SK-N-SH treated with all-trans-retinoic acid at 6 μM for 48 hours (cell line): ENCODE results near the gene GTF2H4.

ENCODE experiments used
- ATAC-seq: fragments of 200-7000 bp; cut with Tn5 transposase; 3 replicates; pipeline ENCODE4 v1.9.1; 2020; ENCODE audit warnings: mild to moderate bottlenecking, moderate library complexity
- CREB5 ChIP-seq: fragments of 250-450 bp; sonication (Bioruptor Pico); IDR thresholded peaks from 2 replicates; pipeline ENCODE4 v1.5.1; 2020; ENCODE audit warnings: low read depth, mild to moderate bottlenecking, moderate library complexity
- CSDC2 ChIP-seq: fragments of 250-450 bp; sonication (Bioruptor Pico); IDR thresholded peaks from 2 replicates; pipeline ENCODE4 v1.5.0; 2020; ENCODE audit warnings: mild to moderate bottlenecking, moderate library complexity
- GLIS3 ChIP-seq: fragments of 250-450 bp; sonication (Bioruptor Pico); IDR thresholded peaks from 2 replicates; pipeline ENCODE4 v1.5.0; 2020; ENCODE audit warnings: mild to moderate bottlenecking, moderate library complexity
- ISL1 ChIP-seq: fragments of 250-450 bp; sonication (Bioruptor Pico); IDR thresholded peaks from 2 replicates; pipeline ENCODE4 v2.1.2; 2022; ENCODE audit warnings: mild to moderate bottlenecking, moderate library complexity
- RARB ChIP-seq: fragments of 250-450 bp; sonication (Bioruptor Pico); IDR thresholded peaks from 2 replicates; pipeline ENCODE4 v1.8.0; 2021; ENCODE audit warnings: mild to moderate bottlenecking, moderate library complexity
- TOX ChIP-seq: fragments of 250-450 bp; sonication (Bioruptor Pico); IDR thresholded peaks from 2 replicates; pipeline ENCODE4 v1.8.0; 2021; ENCODE audit warnings: mild to moderate bottlenecking, moderate library complexity, borderline replicate concordance
- ZFP3 ChIP-seq: fragments of 250-450 bp; sonication (Bioruptor Pico); IDR thresholded peaks from 2 replicates; pipeline ENCODE4 v1.5.0; 2020; ENCODE audit warnings: mild to moderate bottlenecking, moderate library complexity
- ZFP30 ChIP-seq: fragments of 450-650 bp; formaldehyde crosslinking; IDR thresholded peaks from 2 replicates; pipeline ENCODE4 v1.5.0; 2022; ENCODE audit warnings: mild to moderate bottlenecking, moderate library complexity
- ZNF565 ChIP-seq: fragments of 450-650 bp; formaldehyde crosslinking; conservative IDR thresholded peaks from 2 replicates; pipeline ENCODE4 v1.5.0; 2020; ENCODE audit warnings: low read depth, mild to moderate bottlenecking, moderate library complexity
- ZNF70 ChIP-seq: fragments of 450-650 bp; formaldehyde crosslinking; IDR thresholded peaks from 2 replicates; pipeline ENCODE4 v1.5.0; 2020; ENCODE audit warnings: mild to moderate bottlenecking, moderate library complexity
- ZNF8 ChIP-seq: fragments of 450-650 bp; formaldehyde crosslinking; IDR thresholded peaks from 2 replicates; pipeline ENCODE4 v1.5.0; 2020; ENCODE audit warnings: mild to moderate bottlenecking, moderate library complexity
- TF ChIP-seq, protein P1 (sequence below): fragments of 250-450 bp; sonication (Bioruptor Pico); IDR thresholded peaks from 2 replicates; pipeline ENCODE4 v1.5.0; 2020; ENCODE audit warnings: mild to moderate bottlenecking, moderate library complexity
- TF ChIP-seq, protein P2 (sequence below): fragments of 250-450 bp; sonication (Bioruptor Pico); IDR thresholded peaks from 2 replicates; pipeline ENCODE4 v1.5.1; 2021; ENCODE audit warnings: mild to moderate bottlenecking, moderate library complexity
- TF ChIP-seq, protein P3 (sequence below): fragments of 250-450 bp; sonication (Bioruptor Pico); IDR thresholded peaks from 2 replicates; pipeline ENCODE4 v1.8.0; 2020; ENCODE audit warnings: mild to moderate bottlenecking, moderate library complexity, borderline replicate concordance

Gene GTF2H4

DNA sequence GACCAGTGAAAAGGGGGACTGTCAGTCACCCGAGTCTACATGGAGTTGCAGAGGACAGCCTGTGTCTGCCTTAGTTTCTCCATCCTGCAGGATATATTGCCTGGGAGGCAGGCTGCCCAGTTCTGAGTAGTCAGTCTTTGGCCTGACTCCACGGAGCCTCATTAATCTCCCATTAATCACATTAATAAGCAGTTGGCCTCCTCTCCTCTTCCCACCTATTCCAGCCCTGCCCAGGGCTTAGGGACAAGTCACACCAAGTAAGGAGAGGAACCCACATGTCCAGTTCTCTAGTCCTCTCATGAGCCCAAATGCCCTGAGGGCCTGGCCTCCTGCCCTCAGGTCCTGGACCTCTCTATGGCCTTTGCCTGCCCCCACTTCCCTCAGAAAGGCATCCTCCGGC lies 31.5 kb downstream of the GTF2H4 start:
- ATAC-seq: no peak
- TF ChIP-seq TOX (CRISPR knock-in tag): no peak
- no peak for TF ChIP-seq CSDC2 (CRISPR knock-in tag)
- TF ChIP-seq, all 23 proteins: peak for 0

- no peak for ATAC-seq
- TF ChIP-seq ZNF70 (CRISPR knock-in tag) (no peak), ZFP30 (CRISPR knock-in tag) (no peak), CSDC2 (CRISPR knock-in tag) (no peak), ISL1 (CRISPR knock-in tag) (no peak), GLIS3 (CRISPR knock-in tag) (no peak)
- TF ChIP-seq, protein P1, sequence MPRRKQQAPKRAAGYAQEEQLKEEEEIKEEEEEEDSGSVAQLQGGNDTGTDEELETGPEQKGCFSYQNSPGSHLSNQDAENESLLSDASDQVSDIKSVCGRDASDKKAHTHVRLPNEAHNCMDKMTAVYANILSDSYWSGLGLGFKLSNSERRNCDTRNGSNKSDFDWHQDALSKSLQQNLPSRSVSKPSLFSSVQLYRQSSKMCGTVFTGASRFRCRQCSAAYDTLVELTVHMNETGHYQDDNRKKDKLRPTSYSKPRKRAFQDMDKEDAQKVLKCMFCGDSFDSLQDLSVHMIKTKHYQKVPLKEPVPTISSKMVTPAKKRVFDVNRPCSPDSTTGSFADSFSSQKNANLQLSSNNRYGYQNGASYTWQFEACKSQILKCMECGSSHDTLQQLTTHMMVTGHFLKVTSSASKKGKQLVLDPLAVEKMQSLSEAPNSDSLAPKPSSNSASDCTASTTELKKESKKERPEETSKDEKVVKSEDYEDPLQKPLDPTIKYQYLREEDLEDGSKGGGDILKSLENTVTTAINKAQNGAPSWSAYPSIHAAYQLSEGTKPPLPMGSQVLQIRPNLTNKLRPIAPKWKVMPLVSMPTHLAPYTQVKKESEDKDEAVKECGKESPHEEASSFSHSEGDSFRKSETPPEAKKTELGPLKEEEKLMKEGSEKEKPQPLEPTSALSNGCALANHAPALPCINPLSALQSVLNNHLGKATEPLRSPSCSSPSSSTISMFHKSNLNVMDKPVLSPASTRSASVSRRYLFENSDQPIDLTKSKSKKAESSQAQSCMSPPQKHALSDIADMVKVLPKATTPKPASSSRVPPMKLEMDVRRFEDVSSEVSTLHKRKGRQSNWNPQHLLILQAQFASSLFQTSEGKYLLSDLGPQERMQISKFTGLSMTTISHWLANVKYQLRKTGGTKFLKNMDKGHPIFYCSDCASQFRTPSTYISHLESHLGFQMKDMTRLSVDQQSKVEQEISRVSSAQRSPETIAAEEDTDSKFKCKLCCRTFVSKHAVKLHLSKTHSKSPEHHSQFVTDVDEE: no peak
- TF ChIP-seq, protein P2, sequence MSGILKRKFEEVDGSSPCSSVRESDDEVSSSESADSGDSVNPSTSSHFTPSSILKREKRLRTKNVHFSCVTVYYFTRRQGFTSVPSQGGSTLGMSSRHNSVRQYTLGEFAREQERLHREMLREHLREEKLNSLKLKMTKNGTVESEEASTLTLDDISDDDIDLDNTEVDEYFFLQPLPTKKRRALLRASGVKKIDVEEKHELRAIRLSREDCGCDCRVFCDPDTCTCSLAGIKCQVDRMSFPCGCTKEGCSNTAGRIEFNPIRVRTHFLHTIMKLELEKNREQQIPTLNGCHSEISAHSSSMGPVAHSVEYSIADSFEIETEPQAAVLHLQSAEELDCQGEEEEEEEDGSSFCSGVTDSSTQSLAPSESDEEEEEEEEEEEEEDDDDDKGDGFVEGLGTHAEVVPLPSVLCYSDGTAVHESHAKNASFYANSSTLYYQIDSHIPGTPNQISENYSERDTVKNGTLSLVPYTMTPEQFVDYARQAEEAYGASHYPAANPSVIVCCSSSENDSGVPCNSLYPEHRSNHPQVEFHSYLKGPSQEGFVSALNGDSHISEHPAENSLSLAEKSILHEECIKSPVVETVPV: no peak
- TF ChIP-seq, all 23 proteins: peak for 0
Measured at GRCh38 chr6:30940361-30940986, 32.5 kb downstream of the GTF2H4 start, which contains the start of gene MUCL3. TSS of gene MUCL3 (plus strand) at chr6:30940973. CDS start at chr6:30941000, 27 bp downstream.

- peak; percentile 96 for ATAC-seq
- TF ChIP-seq, protein P2: no peak
- no peak for TF ChIP-seq ZFP3 (CRISPR knock-in tag)
- TF ChIP-seq CREB5: no peak
- TF ChIP-seq, protein P1: no peak
- TF ChIP-seq ZNF8 (CRISPR knock-in tag): no peak
- no peak for TF ChIP-seq RARB (CRISPR knock-in tag)
- TF ChIP-seq, protein P3, sequence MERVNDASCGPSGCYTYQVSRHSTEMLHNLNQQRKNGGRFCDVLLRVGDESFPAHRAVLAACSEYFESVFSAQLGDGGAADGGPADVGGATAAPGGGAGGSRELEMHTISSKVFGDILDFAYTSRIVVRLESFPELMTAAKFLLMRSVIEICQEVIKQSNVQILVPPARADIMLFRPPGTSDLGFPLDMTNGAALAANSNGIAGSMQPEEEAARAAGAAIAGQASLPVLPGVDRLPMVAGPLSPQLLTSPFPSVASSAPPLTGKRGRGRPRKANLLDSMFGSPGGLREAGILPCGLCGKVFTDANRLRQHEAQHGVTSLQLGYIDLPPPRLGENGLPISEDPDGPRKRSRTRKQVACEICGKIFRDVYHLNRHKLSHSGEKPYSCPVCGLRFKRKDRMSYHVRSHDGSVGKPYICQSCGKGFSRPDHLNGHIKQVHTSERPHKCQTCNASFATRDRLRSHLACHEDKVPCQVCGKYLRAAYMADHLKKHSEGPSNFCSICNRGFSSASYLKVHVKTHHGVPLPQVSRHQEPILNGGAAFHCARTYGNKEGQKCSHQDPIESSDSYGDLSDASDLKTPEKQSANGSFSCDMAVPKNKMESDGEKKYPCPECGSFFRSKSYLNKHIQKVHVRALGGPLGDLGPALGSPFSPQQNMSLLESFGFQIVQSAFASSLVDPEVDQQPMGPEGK: no peak
Measured at GRCh38 chr6:30942338-30943060, 34.5 kb downstream of the GTF2H4 start.

- TF ChIP-seq ZNF565: no peak
- TF ChIP-seq, all 23 proteins: peak for 0
- no peak for ATAC-seq
Measured at GRCh38 chr6:30944051-30944450, 36.0 kb downstream of the GTF2H4 start.
